ENCODE data around the gene PRKG1.

The PRKG1 gene

GRCh38 chr10:51400392-51401096, 326.3 kb downstream of the PRKG1 start:
- DNase-seq (ENCODE audit: insufficient read length) = no peak
- FAIRE-seq = no peak
- no peak for TF ChIP-seq POLR2AphosphoS5 (IDR thresholded peaks at IDR 0.05; ENCODE audit: low read depth, low read length)
- TF ChIP-seq TAF1 (IDR thresholded peaks at IDR 0.05; ENCODE audit: borderline replicate concordance, low read depth, low read length) = no peak
- no peak for TF ChIP-seq POLR2A (IDR thresholded peaks at IDR 0.05; ENCODE audit: low read depth, low read length)

- TF ChIP-seq POLR2AphosphoS5 (IDR thresholded peaks at IDR 0.05; ENCODE audit: low read depth, low read length) (no peak), POLR2A (IDR thresholded peaks at IDR 0.05; ENCODE audit: low read depth, low read length) (no peak), TAF1 (IDR thresholded peaks at IDR 0.05; ENCODE audit: borderline replicate concordance, low read depth, low read length) (no peak)
- FAIRE-seq = no peak
- DNase-seq (ENCODE audit: insufficient read length) = no peak
These were observed 329.2 kb downstream of the PRKG1 start for GRCh38 chr10:51403521-51403920.

GRCh38 chr10:51405580-51406351, 331.5 kb downstream of the PRKG1 start:
- FAIRE-seq (no peak), DNase-seq (ENCODE audit: insufficient read length) (no peak)
- TF ChIP-seq POLR2AphosphoS5 (IDR thresholded peaks at IDR 0.05; ENCODE audit: low read depth, low read length) (no peak), POLR2A (IDR thresholded peaks at IDR 0.05; ENCODE audit: low read depth, low read length) (no peak), TAF1 (IDR thresholded peaks at IDR 0.05; ENCODE audit: borderline replicate concordance, low read depth, low read length) (no peak)

GRCh38 chr10:51406581-51406980, 332.3 kb downstream of the PRKG1 start:
- no peak for FAIRE-seq
- no peak for DNase-seq (ENCODE audit: insufficient read length)
- TF ChIP-seq TAF1 (IDR thresholded peaks at IDR 0.05; ENCODE audit: borderline replicate concordance, low read depth, low read length) = no peak
- TF ChIP-seq POLR2AphosphoS5 (IDR thresholded peaks at IDR 0.05; ENCODE audit: low read depth, low read length) = no peak
- no peak for TF ChIP-seq POLR2A (IDR thresholded peaks at IDR 0.05; ENCODE audit: low read depth, low read length)

- no peak for FAIRE-seq
- TF ChIP-seq POLR2A (IDR thresholded peaks at IDR 0.05; ENCODE audit: low read depth, low read length) (no peak), POLR2AphosphoS5 (IDR thresholded peaks at IDR 0.05; ENCODE audit: low read depth, low read length) (no peak), TAF1 (IDR thresholded peaks at IDR 0.05; ENCODE audit: borderline replicate concordance, low read depth, low read length) (no peak)
- DNase-seq (ENCODE audit: insufficient read length) = no peak
These were observed 342.2 kb downstream of the PRKG1 start for GRCh38 chr10:51416494-51416893.

GRCh38 chr10:51419196-51420093, 345.2 kb downstream of the PRKG1 start:
- no peak for TF ChIP-seq POLR2AphosphoS5 (IDR thresholded peaks at IDR 0.05; ENCODE audit: low read depth, low read length)
- no peak for TF ChIP-seq TAF1 (IDR thresholded peaks at IDR 0.05; ENCODE audit: borderline replicate concordance, low read depth, low read length)
- no peak for TF ChIP-seq POLR2A (IDR thresholded peaks at IDR 0.05; ENCODE audit: low read depth, low read length)
- DNase-seq (ENCODE audit: insufficient read length) (no peak), FAIRE-seq (no peak)

- no peak for DNase-seq (ENCODE audit: insufficient read length)
- no peak for TF ChIP-seq POLR2AphosphoS5 (IDR thresholded peaks at IDR 0.05; ENCODE audit: low read depth, low read length)
- TF ChIP-seq TAF1 (IDR thresholded peaks at IDR 0.05; ENCODE audit: borderline replicate concordance, low read depth, low read length) = no peak
- TF ChIP-seq POLR2A (IDR thresholded peaks at IDR 0.05; ENCODE audit: low read depth, low read length) = no peak
- FAIRE-seq = no peak
These were observed 347.6 kb downstream of the PRKG1 start for GRCh38 chr10:51421853-51422252.

GRCh38 chr10:51422311-51423120, 348.2 kb downstream of the PRKG1 start:
- FAIRE-seq (no peak), DNase-seq (ENCODE audit: insufficient read length) (no peak)
- TF ChIP-seq POLR2A (IDR thresholded peaks at IDR 0.05; ENCODE audit: low read depth, low read length) = no peak
- TF ChIP-seq TAF1 (IDR thresholded peaks at IDR 0.05; ENCODE audit: borderline replicate concordance, low read depth, low read length) = no peak
- no peak for TF ChIP-seq POLR2AphosphoS5 (IDR thresholded peaks at IDR 0.05; ENCODE audit: low read depth, low read length)

GRCh38 chr10:51423121-51423452, 348.8 kb downstream of the PRKG1 start:
- no peak for DNase-seq (ENCODE audit: insufficient read length)
- no peak for TF ChIP-seq POLR2A (IDR thresholded peaks at IDR 0.05; ENCODE audit: low read depth, low read length)
- no peak for TF ChIP-seq TAF1 (IDR thresholded peaks at IDR 0.05; ENCODE audit: borderline replicate concordance, low read depth, low read length)
- TF ChIP-seq POLR2AphosphoS5 (IDR thresholded peaks at IDR 0.05; ENCODE audit: low read depth, low read length) = no peak
- no peak for FAIRE-seq

GRCh38 chr10:51425431-51425830, 351.1 kb downstream of the PRKG1 start:
- DNase-seq (ENCODE audit: insufficient read length) (no peak), FAIRE-seq (no peak)
- TF ChIP-seq TAF1 (IDR thresholded peaks at IDR 0.05; ENCODE audit: borderline replicate concordance, low read depth, low read length) (no peak), POLR2A (IDR thresholded peaks at IDR 0.05; ENCODE audit: low read depth, low read length) (no peak), POLR2AphosphoS5 (IDR thresholded peaks at IDR 0.05; ENCODE audit: low read depth, low read length) (no peak)
